ENCODE data around the gene RBM14. TPM values are rescaled to one million over a fixed set of nuclear protein-coding genes. Genes with fewer than 3 reads are reported as not detected.

RBM14 gene
- total and polyA plus RNA-seq, 2 experiments from 2014 or later: 28.4 to 40.6 TPM

- H3K4me1 ChIP-seq (ENCODE audit: insufficient read depth): peaks cover 57% of the 10 kb centered on the region
- H3F3A ChIP-seq (ENCODE audit: insufficient read depth): peaks cover 57% of the 10 kb centered on the region
- no peak for TF ChIP-seq EZH2 (IDR thresholded peaks at IDR 0.05; ENCODE audit: insufficient read depth, poor library complexity, severe bottlenecking)
- no peak for TF ChIP-seq EZH2phosphoT487 (IDR thresholded peaks at IDR 0.05; ENCODE audit: insufficient read depth, low read depth)
- peak overlapping the region; percentile 87 for H3K4me3 ChIP-seq
- in situ Hi-C loops (cut with MboI): no loop called here
- peaks cover 57% of the 10 kb centered on the region for H4K20me1 ChIP-seq (ENCODE audit: insufficient read depth)
- H3K9me3 ChIP-seq (ENCODE audit: low read depth): no peaks in the 10 kb centered on the region
- WGBS, 2 experiments (ENCODE audit: low coverage in 1 of 2, low lambda C conversion rate in 2 of 2, missing lambda C conversion rate in 2 of 2): 18 to 23% methylated on average over 3 of the region's 3 CpGs
- no peak overlapping the region for H2AFZ ChIP-seq
- peaks cover 96% of the 10 kb centered on the region for H3K79me2 ChIP-seq (ENCODE audit: insufficient read depth)
- no peak overlapping the region for H3K27ac ChIP-seq
- H3K36me3 ChIP-seq (ENCODE audit: low read depth): peaks cover 58% of the 10 kb centered on the region
- peak overlapping the region; percentile 100 for H3K4me2 ChIP-seq (ENCODE audit: unreplicated experiment)
- no peaks in the 10 kb centered on the region for H3K27me3 ChIP-seq (replicated peaks; ENCODE audit: insufficient read depth)
- no peaks in the 10 kb centered on the region for H3K9me2 ChIP-seq (ENCODE audit: insufficient read depth)
- peak; percentile 53 for DNase-seq
- peak overlapping the region; percentile 94 for H3K9ac ChIP-seq
Measured at GRCh38 chr11:66641834-66642233, 25.4 kb downstream of the RBM14 start.

DNA sequence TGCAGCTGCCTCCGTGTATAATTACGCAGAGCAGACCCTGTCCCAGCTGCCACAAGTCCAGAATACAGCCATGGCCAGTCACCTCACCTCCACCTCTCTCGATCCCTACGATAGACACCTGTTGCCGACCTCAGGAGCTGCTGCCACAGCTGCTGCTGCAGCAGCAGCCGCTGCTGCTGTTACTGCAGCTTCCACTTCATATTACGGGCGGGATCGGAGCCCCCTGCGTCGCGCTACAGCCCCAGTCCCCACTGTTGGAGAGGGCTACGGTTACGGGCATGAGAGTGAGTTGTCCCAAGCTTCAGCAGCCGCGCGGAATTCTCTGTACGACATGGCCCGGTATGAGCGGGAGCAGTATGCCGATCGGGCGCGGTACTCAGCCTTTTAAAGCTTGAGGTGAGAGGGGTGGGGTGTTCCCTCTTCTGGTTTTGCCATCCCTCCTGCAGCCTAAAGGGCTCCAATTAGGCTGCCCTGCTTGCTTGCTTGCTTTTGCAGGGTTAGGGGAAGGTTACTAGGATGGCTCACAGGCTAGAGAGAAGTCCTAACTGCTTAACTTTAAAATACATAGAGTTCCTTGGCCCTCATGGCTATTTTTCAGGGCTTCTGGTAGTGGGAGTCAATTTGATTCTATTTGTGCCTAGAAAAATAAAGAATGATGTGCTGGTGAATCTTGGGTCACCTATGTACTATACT is 27.5 kb downstream of the RBM14 start:
- peaks cover 74% of the 10 kb centered on the region for H3K36me3 ChIP-seq (ENCODE audit: low read depth)
- peaks cover 57% of the 10 kb centered on the region for H4K20me1 ChIP-seq (ENCODE audit: insufficient read depth)

GRCh38 chr11:66646828-66647227 is 30.4 kb downstream of the RBM14 start:
- WGBS, 2 experiments (ENCODE audit: low coverage in 1 of 2, low lambda C conversion rate in 2 of 2, missing lambda C conversion rate in 2 of 2): 85 to 86% methylated on average over 4 of the region's 4 CpGs
- Histone ChIP-seq H3K4me1 (ENCODE audit: insufficient read depth) (peaks cover 26% of the 10 kb centered on the region), H3K9me3 (ENCODE audit: low read depth) (no peaks in the 10 kb centered on the region), H3K4me2 (ENCODE audit: unreplicated experiment) (no peak overlapping the region), H3K36me3 (ENCODE audit: low read depth) (peaks cover 83% of the 10 kb centered on the region), H3K9me2 (ENCODE audit: insufficient read depth) (no peaks in the 10 kb centered on the region), H2AFZ (no peak overlapping the region), H3K79me2 (ENCODE audit: insufficient read depth) (peaks cover 99% of the 10 kb centered on the region), H3K4me3 (no peak overlapping the region), H3F3A (ENCODE audit: insufficient read depth) (peaks cover 49% of the 10 kb centered on the region), H4K20me1 (ENCODE audit: insufficient read depth) (peaks cover 39% of the 10 kb centered on the region), H3K27me3 (replicated peaks; ENCODE audit: insufficient read depth) (no peaks in the 10 kb centered on the region), H3K9ac (no peak overlapping the region), H3K27ac (no peak overlapping the region)
- no peak for DNase-seq
- TF ChIP-seq EZH2 (IDR thresholded peaks at IDR 0.05; ENCODE audit: insufficient read depth, poor library complexity, severe bottlenecking): no peak
- no peak for TF ChIP-seq EZH2phosphoT487 (IDR thresholded peaks at IDR 0.05; ENCODE audit: insufficient read depth, low read depth)
- in situ Hi-C loops (cut with MboI): no loop called here

More for the DNA sequence above, 27.5 kb downstream of the RBM14 start:
- peaks cover 100% of the 10 kb centered on the region for H3K79me2 ChIP-seq (ENCODE audit: insufficient read depth)
- 89 to 91% methylated on average over 24 of the region's 24 CpGs for WGBS, 2 experiments (ENCODE audit: low coverage in 1 of 2, low lambda C conversion rate in 2 of 2, missing lambda C conversion rate in 2 of 2)
- no peaks in the 10 kb centered on the region for H3K27me3 ChIP-seq (replicated peaks; ENCODE audit: insufficient read depth)
- H3K4me1 ChIP-seq (ENCODE audit: insufficient read depth): peaks cover 47% of the 10 kb centered on the region
- in situ Hi-C loops (cut with MboI): no loop called here
- H3K9ac ChIP-seq: no peak overlapping the region
- DNase-seq: no peak
- peaks cover 55% of the 10 kb centered on the region for H3F3A ChIP-seq (ENCODE audit: insufficient read depth)
- H3K4me2 ChIP-seq (ENCODE audit: unreplicated experiment): peak overlapping the region; percentile 8
- H3K9me2 ChIP-seq (ENCODE audit: insufficient read depth): no peaks in the 10 kb centered on the region
- TF ChIP-seq EZH2 (IDR thresholded peaks at IDR 0.05; ENCODE audit: insufficient read depth, poor library complexity, severe bottlenecking): no peak
- no peak for TF ChIP-seq EZH2phosphoT487 (IDR thresholded peaks at IDR 0.05; ENCODE audit: insufficient read depth, low read depth)
- H2AFZ ChIP-seq: no peak overlapping the region
- H3K27ac ChIP-seq: no peak overlapping the region
- no peaks in the 10 kb centered on the region for H3K9me3 ChIP-seq (ENCODE audit: low read depth)
- H3K4me3 ChIP-seq: no peak overlapping the region

DNA sequence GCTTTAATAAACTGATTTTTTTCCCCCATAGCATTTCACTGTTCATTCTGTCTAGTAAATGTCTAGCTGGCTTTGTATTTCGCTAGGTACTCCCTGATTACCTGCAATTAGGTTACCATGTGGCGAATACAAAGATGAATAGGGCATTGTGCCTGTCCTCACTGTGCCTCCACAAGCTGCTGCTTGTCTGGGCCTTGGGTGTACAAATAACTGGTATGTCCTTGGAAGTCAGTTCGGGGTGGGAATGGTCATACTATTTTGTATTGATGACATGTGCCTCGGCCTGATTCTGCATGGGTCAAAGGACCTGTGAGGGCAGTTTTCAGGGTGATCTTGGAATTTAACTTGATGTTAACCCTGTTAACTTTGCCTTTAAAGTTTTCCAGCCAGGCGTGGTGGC is 33.5 kb downstream of the RBM14 start:
- H3K36me3 ChIP-seq (ENCODE audit: low read depth): peaks cover 52% of the 10 kb centered on the region
- no peak overlapping the region for H3K9ac ChIP-seq
- H3K4me3 ChIP-seq: no peak overlapping the region
- H3K9me2 ChIP-seq (ENCODE audit: insufficient read depth): no peaks in the 10 kb centered on the region
- no peak overlapping the region for H2AFZ ChIP-seq
- peaks cover 12% of the 10 kb centered on the region for H3K4me1 ChIP-seq (ENCODE audit: insufficient read depth)
- peaks cover 17% of the 10 kb centered on the region; the same call in 1 of the 2 replicates for H4K20me1 ChIP-seq (ENCODE audit: insufficient read depth)
- H3K4me2 ChIP-seq (ENCODE audit: unreplicated experiment): no peak overlapping the region
- DNase-seq: no peak
- TF ChIP-seq EZH2phosphoT487 (IDR thresholded peaks at IDR 0.05; ENCODE audit: insufficient read depth, low read depth) (no peak), EZH2 (IDR thresholded peaks at IDR 0.05; ENCODE audit: insufficient read depth, poor library complexity, severe bottlenecking) (no peak)
- in situ Hi-C loops (cut with MboI): no loop called here
- WGBS, 2 experiments (ENCODE audit: low coverage in 1 of 2, low lambda C conversion rate in 2 of 2, missing lambda C conversion rate in 2 of 2): 94 to 98% methylated on average over 5 of the region's 5 CpGs
- H3K27me3 ChIP-seq (replicated peaks; ENCODE audit: insufficient read depth): no peaks in the 10 kb centered on the region
- no peaks in the 10 kb centered on the region for H3K9me3 ChIP-seq (ENCODE audit: low read depth)
- peaks cover 99% of the 10 kb centered on the region for H3K79me2 ChIP-seq (ENCODE audit: insufficient read depth)
- peaks cover 54% of the 10 kb centered on the region for H3F3A ChIP-seq (ENCODE audit: insufficient read depth)
- no peak overlapping the region for H3K27ac ChIP-seq
